A549 (cell line): ENCODE results near the gene LRRC47. TPM values are rescaled to one million over a fixed set of nuclear protein-coding genes. Genes with fewer than 3 reads are reported as not detected.

ENCODE experiments used
- ATAC-seq, 2 experiments: fragments of 200-7000 bp in 1 of 2; fragments of >200 bp in 1 of 2; cut with Nextera tagmentation in 1 of 2; cut with Tn5 transposase in 1 of 2; 3 replicates each; pipeline versions ENCODE4 v1.8.0 to v1.9.1; 2018 to 2020; ENCODE audit warnings: mild to moderate bottlenecking in 1 of 2, moderate library complexity in 1 of 2
- CTCF ChIA-PET: fragments of 300-600 bp; sonication (Branson Sonifier 250); formaldehyde crosslinking; extraction: SDS; loops from one replicate; lab custom pipeline; 2021; ENCODE audit warnings: antibody characterized with exemption, inconsistent platforms; lab: Yijun Ruan, JAX
- POLR2A ChIA-PET: fragments of 350-600 bp; formaldehyde crosslinking; extraction: SDS; loops from one replicate; lab custom pipeline; 2021; ENCODE audit warnings: antibody characterized with exemption, inconsistent platforms; lab: Yijun Ruan, JAX
- DNase-seq, 2 experiments: peaks; one replicate each; pipeline versions ENCODE4 v3.0.0 to v3.0.0-alpha.2; 2011 to 2016; ENCODE audit warnings: low read depth in 1 of 2, low spot score in 1 of 2
- FAIRE-seq: peaks from 2 replicates; lab custom pipeline; 2011; peaks lifted over from hg19 to GRCh38; lab: Jason Lieb, UNC
- H3K27ac ChIP-seq, 2 experiments: fragments of >200 bp; sonication (Bioruptor Twin); formaldehyde crosslinking; 3 replicates each; pipeline ENCODE4 v1.5.1; 2016 to 2017
- H3K4me1 ChIP-seq: fragments of >200 bp; sonication (Bioruptor Twin); formaldehyde crosslinking; 3 replicates; pipeline ENCODE4 v1.6.1; 2016
- H3K4me2 ChIP-seq: fragments of >200 bp; sonication (Bioruptor Twin); formaldehyde crosslinking; 3 replicates; pipeline ENCODE4 v1.6.1; 2016
- H3K4me3 ChIP-seq: fragments of >200 bp; sonication (Bioruptor Twin); formaldehyde crosslinking; 3 replicates; pipeline ENCODE4 v1.5.1; 2016
- H3K9me3 ChIP-seq: fragments of >200 bp; sonication (Bioruptor Twin); formaldehyde crosslinking; 3 replicates; pipeline ENCODE4 v1.6.1; 2016
- BHLHE40 ChIP-seq: IDR thresholded peaks from 2 replicates; pipeline ENCODE4 v1.6.1; 2012; ENCODE audit warnings: low read depth, low read length, inconsistent platforms
- CBX8 ChIP-seq: fragments of 200-600 bp; sonication (generic); IDR thresholded peaks from 2 replicates; pipeline ENCODE4 v1.6.1; 2016
- CEBPB ChIP-seq, 2 experiments: fragments of >200 bp in 1 of 2; sonication (Bioruptor Twin) in 1 of 2; formaldehyde crosslinking in 1 of 2; IDR thresholded peaks; 2 replicates each; pipeline ENCODE4 v1.6.1; 2012 to 2016
- CTCF ChIP-seq: fragments of >200 bp; sonication (Bioruptor Twin); formaldehyde crosslinking; IDR thresholded peaks from 3 replicates; pipeline ENCODE4 v1.5.1; 2016
- E2F6 ChIP-seq: IDR thresholded peaks from 2 replicates; pipeline ENCODE4 v1.6.1; 2012; ENCODE audit warnings: low read depth, borderline replicate concordance
- FOSL2 ChIP-seq, 2 experiments: fragments of 450-650 bp in 1 of 2; fragments of >200 bp in 1 of 2; sonication (Bioruptor Twin) in 1 of 2; formaldehyde crosslinking; IDR thresholded peaks; 2 replicates each; pipeline versions ENCODE4 v1.5.0 to v1.6.1; 2016 to 2020; ENCODE audit warnings: mild to moderate bottlenecking in 1 of 2, moderate library complexity in 1 of 2
- HDAC2 ChIP-seq: fragments of 200-600 bp; sonication (generic); IDR thresholded peaks from 2 replicates; pipeline ENCODE4 v1.6.1; 2016
- HOXB13 ChIP-seq: fragments of 250-450 bp; sonication (Bioruptor Pico); IDR thresholded peaks from 2 replicates; pipeline ENCODE4 v1.5.0; 2020; ENCODE audit warnings: low read depth, mild to moderate bottlenecking, moderate library complexity
- JUNB ChIP-seq: fragments of >200 bp; sonication (Bioruptor Twin); formaldehyde crosslinking; IDR thresholded peaks from 2 replicates; pipeline ENCODE4 v1.6.1; 2016
- KDM5A ChIP-seq: fragments of 200-600 bp; sonication (generic); IDR thresholded peaks from 2 replicates; pipeline ENCODE4 v1.6.1; 2016; ENCODE audit warnings: antibody characterized with exemption, mild to moderate bottlenecking
- MAFK ChIP-seq: fragments of 450-650 bp; IDR thresholded peaks from 2 replicates; pipeline ENCODE4 v1.6.1; 2014; ENCODE audit not compliant: partially characterized antibody
- MAZ ChIP-seq: fragments of 150-350 bp; IDR thresholded peaks from 2 replicates; pipeline ENCODE4 v1.6.1; 2014; ENCODE audit warnings: antibody characterized with exemption, low read depth, low read length, borderline replicate concordance
- NPAS2 ChIP-seq: fragments of 250-450 bp; sonication (Bioruptor Pico); IDR thresholded peaks from 2 replicates; pipeline ENCODE4 v1.8.0; 2022; ENCODE audit warnings: mild to moderate bottlenecking, moderate library complexity, borderline replicate concordance
- PHF8 ChIP-seq: fragments of 200-600 bp; sonication (generic); IDR thresholded peaks from 2 replicates; pipeline ENCODE4 v1.6.1; 2016; ENCODE audit warnings: low read depth, mild to moderate bottlenecking, antibody characterized with exemption, moderate library complexity, borderline replicate concordance
- RCOR1 ChIP-seq: fragments of 150-350 bp; IDR thresholded peaks from 2 replicates; pipeline ENCODE4 v1.6.1; 2014; ENCODE audit warnings: antibody characterized with exemption, low read length, low read depth
- RFX5 ChIP-seq: fragments of 450-650 bp; IDR thresholded peaks from 2 replicates; pipeline ENCODE4 v1.7.1; 2014; ENCODE audit warnings: antibody characterized with exemption, mild to moderate bottlenecking, moderate library complexity
- SMC3 ChIP-seq: fragments of >200 bp; sonication (Bioruptor Twin); formaldehyde crosslinking; IDR thresholded peaks from 3 replicates; pipeline ENCODE4 v1.6.1; 2018; ENCODE audit warnings: inconsistent platforms
- SREBF2 ChIP-seq: fragments of 450-650 bp; IDR thresholded peaks from 2 replicates; pipeline ENCODE4 v1.6.1; 2014; ENCODE audit warnings: mild to moderate bottlenecking, moderate library complexity
- ZFP36 ChIP-seq: fragments of 450-650 bp; IDR thresholded peaks from 2 replicates; pipeline ENCODE4 v1.6.1; 2014; ENCODE audit warnings: borderline replicate concordance; ENCODE audit not compliant: partially characterized antibody
- WGBS: methylation state at CpG from one replicate; pipeline ENCODE4 v1.1.6; 2017; ENCODE audit errors: missing lambda C conversion rate; 5-methylcytosine and 5-hydroxymethylcytosine counted together
- polyA plus RNA-seq, 4 experiments: library from polyadenylated mRNA; depleted of rRNA in 3 of 4; stranded (reverse); fragments of >200 nt; fragmentation: RNase III in 1 of 4; extraction: RNeasy Plus Mini Kit Qiagen cat#74134 plus additional on column Dnase treatment in 1 of 4; gene quantifications; 2 replicates in 3 of 4; 3 replicates in 1 of 4; pipeline ENCODE4 v1.2.3, GENCODE V29; 2011 to 2017
- TF ChIP-seq, protein P1 (sequence below): fragments of 150-350 bp; IDR thresholded peaks from 2 replicates; pipeline ENCODE4 v1.6.1; 2014; ENCODE audit warnings: low read depth, mild to moderate bottlenecking, low read length

The LRRC47 gene
- polyA plus RNA-seq, 2 of the 4 experiments (the other 2 are of a cell fraction): 28.5 to 41.6 TPM

- FAIRE-seq: no peak
- H3K4me3 ChIP-seq: no peak overlapping the region
- no peak for TF ChIP-seq PHF8
- TF ChIP-seq HDAC2: no peak
- no peak for TF ChIP-seq CBX8
- no peak for ATAC-seq
- no peak overlapping the region for H3K4me2 ChIP-seq
- no peak overlapping the region for H3K27ac ChIP-seq
- WGBS: 57% methylated on average over 9 of the region's 25 CpGs
- DNase-seq: no peak
- ChIA-PET CTCF (interaction anchor here (1.0 to 2.0 kb wide), 2 partner anchors 36 to 279 kb away, joined by 3 to 5 read pairs; no protein-coding TSS in a partner anchor), POLR2A (no interaction called here)
- H3K9me3 ChIP-seq: no peaks in the 10 kb centered on the region
- no peaks in the 10 kb centered on the region for H3K4me1 ChIP-seq
Measured at GRCh38 chr1:3731583-3732433, 64.5 kb downstream of the LRRC47 start.

- Histone ChIP-seq H3K4me1 (no peaks in the 10 kb centered on the region), H3K27ac (no peak overlapping the region), H3K4me2 (no peak overlapping the region), H3K4me3 (no peak overlapping the region), H3K9me3 (no peaks in the 10 kb centered on the region)
- ChIA-PET POLR2A (no interaction called here), CTCF (interaction anchor here (1.0 to 2.0 kb wide), 2 partner anchors 35 to 278 kb away, joined by 3 to 5 read pairs; no protein-coding TSS in a partner anchor)
- TF ChIP-seq FOSL2 (IDR thresholded peaks at IDR 0.05) (no peak), FOSL2 (CRISPR knock-in tag; IDR thresholded peaks at IDR 0.05) (no peak), PHF8 (no peak), CTCF (no peak), E2F6 (no peak), KDM5A (no peak), SMC3 (no peak), NPAS2 (CRISPR knock-in tag) (no peak), RCOR1 (no peak), ZFP36 (no peak)
- TF ChIP-seq, protein P1, sequence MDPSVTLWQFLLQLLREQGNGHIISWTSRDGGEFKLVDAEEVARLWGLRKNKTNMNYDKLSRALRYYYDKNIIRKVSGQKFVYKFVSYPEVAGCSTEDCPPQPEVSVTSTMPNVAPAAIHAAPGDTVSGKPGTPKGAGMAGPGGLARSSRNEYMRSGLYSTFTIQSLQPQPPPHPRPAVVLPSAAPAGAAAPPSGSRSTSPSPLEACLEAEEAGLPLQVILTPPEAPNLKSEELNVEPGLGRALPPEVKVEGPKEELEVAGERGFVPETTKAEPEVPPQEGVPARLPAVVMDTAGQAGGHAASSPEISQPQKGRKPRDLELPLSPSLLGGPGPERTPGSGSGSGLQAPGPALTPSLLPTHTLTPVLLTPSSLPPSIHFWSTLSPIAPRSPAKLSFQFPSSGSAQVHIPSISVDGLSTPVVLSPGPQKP: no peak
- 0 out of 6 replicates have a peak, but pooled peaks of 1 of the 2 experiments have one; percentile 11 for ATAC-seq
- 81% methylated on average over 8 of the region's 25 CpGs for WGBS
- no peak for FAIRE-seq
- no peak for DNase-seq
Measured at GRCh38 chr1:3730543-3731247, 65.6 kb downstream of the LRRC47 start.

DNA sequence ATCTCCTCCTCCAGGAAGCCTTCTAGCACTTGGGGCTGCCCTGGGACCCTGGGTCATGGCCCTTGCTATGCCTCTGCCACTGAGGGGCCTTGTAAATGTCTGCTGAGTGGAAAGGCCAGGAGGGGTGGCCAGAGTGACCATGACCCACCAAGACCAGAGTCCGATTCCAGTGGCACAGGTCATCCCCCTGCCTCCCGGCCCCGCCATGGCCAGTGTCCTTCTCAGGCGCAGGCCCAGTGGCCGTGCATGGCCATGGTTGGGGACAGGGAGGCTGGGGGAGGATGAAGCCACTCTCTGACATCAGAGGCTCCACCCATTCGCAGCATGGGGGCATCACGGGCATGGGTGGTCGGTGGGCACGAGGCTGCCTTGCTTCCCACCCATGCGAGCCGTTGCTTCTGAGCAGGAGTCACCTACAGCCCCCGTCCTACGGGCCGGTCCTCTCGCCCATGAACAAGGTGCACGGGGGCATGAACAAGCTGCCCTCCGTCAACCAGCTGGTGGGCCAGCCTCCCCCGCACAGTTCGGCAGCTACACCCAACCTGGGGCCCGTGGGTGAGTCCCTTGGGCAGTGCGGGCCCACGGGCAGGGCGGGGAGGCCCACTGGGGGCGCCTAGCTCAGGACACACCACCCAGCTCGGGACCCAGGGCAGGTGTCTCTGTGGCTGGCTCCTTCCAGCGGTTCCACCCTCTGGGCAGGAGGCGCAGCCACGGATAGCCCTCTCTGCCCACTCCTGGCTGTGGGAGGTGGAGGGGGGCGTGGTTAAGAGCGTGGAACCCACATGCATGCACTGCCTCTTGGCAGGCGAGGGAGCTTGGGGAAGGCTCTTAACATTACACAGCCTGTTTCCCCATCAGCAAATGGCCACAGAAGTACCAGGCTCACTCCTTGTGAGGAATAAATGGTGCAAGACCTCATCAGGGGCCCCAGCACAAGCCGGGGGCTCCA lies 66.4 kb downstream of the LRRC47 start:
- no peak for DNase-seq
- Histone ChIP-seq H3K27ac (no peak overlapping the region), H3K4me1 (no peaks in the 10 kb centered on the region), H3K9me3 (no peaks in the 10 kb centered on the region)
- no peak for ATAC-seq
- ChIA-PET POLR2A (no interaction called here), CTCF (no interaction called here)
- TF ChIP-seq MAZ (no peak), MAFK (no peak), BHLHE40 (no peak), HOXB13 (CRISPR knock-in tag) (no peak), CEBPB (IDR thresholded peaks at IDR 0.05) (no peak), SREBF2 (no peak), JUNB (no peak), RFX5 (no peak)
- TF ChIP-seq, all 56 proteins: peak for 0
- no peak overlapping the region for H3K4me3 ChIP-seq
- no peak overlapping the region for H3K4me2 ChIP-seq
- FAIRE-seq: no peak
- 50% methylated on average over 2 of the region's 32 CpGs for WGBS
